ENCODE data around the gene ANAPC16. TPM values are rescaled to one million over a fixed set of nuclear protein-coding genes. Genes with fewer than 3 reads are reported as not detected.
A peak's percentile ranks its signal among the peaks of the same experiment; 100 is the strongest.
"Not testable (repeated sequence)": the region's sequence is repeated elsewhere in the genome, so short reads cannot be mapped to it uniquely, and the experiment has no call there.

The ANAPC16 gene
- polyA plus RNA-seq, 3 donors: 180 to 186 (median 183) TPM

GRCh38 chr10:72259491-72260238 lies 43.9 kb downstream of the ANAPC16 start:
- no peak for DNase-seq

- DNase-seq: peak; percentile 94
These were observed 44.6 kb downstream of the ANAPC16 start for GRCh38 chr10:72260239-72260975.

GRCh38 chr10:72260976-72261783 lies 45.4 kb downstream of the ANAPC16 start:
- no peak for DNase-seq

DNA sequence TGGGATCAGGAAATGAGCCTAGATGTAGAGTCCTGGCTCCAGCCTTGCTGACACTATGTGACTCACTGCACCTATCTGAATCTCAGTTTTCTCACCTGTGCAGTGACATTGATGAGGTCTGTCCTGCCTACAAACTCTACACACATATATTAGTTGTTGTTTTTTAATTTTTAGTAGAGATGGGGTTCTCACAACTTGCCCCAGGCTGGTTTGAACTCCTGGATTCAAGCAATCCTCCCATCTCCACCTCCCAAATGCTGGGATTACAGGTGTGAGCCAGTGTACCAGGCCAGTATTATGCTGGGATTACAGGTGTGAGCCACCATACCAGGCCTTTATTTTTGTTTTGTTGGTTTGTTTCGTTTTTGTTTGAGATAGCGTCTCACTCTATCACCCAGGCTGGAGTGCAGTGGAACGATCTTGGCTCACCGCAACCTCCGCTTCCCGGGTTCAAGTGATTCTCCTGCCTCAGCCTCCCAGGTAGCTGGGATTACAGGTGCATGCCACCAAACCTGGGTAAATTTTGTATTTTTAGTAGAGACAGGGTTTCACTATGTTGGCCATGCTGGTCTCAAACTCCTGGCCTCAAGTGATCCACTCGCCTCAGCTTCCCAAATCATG lies 46.1 kb downstream of the ANAPC16 start:
- no peak for DNase-seq

DNA sequence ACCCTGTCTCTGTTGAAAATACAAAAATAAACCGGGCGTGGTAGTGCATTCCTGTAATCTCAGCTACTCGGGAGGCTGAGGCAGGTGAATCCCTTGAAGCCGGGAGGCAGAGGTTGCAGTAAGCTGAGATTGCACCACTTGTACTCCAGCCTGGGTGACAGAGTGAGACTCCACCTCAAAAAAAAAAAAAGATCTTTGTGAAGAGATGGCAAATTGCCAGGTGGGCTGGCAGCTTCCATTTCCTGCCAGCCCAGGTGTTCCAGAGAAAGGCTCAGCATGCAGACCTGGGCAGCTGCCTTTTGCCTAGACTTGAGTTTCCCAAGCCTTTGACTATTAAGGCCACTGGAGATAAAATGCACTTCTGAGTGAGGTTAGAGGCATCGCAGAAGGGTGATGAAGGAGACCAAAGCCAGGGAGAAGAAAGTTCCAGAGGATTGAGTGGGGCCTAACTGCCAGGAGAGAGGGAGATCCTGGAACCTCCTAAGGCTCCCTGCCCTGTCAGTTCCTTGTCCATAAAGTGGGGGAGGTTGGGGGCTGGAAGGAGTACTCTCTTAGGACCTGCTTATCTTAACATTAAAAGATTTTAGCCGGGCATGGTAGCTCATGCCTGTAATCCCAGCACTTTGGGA lies 47.9 kb downstream of the ANAPC16 start:
- no peak for DNase-seq

GRCh38 chr10:72264536-72264935 lies 48.7 kb downstream of the ANAPC16 start:
- DNase-seq: no peak

DNA sequence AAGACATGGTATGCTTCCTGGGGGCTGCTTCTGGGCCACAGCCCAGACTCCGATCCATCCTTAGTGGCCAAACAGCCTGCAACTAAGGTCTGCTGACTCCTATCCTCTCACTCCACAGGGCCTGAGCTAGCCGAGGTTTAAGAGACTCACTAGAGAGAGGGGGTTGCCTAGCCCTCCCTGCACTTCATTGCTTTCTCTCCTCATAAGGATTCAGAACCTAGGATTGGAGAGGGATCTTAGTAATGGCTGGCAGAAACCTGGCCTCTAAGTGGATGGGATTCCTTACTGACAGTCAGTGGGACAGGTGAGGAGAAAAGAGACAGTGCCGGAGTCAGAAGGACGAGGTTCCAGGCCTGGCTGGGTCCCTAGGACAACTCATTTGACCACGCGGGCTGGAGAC lies 49.7 kb downstream of the ANAPC16 start:
- DNase-seq: no peak

DNA sequence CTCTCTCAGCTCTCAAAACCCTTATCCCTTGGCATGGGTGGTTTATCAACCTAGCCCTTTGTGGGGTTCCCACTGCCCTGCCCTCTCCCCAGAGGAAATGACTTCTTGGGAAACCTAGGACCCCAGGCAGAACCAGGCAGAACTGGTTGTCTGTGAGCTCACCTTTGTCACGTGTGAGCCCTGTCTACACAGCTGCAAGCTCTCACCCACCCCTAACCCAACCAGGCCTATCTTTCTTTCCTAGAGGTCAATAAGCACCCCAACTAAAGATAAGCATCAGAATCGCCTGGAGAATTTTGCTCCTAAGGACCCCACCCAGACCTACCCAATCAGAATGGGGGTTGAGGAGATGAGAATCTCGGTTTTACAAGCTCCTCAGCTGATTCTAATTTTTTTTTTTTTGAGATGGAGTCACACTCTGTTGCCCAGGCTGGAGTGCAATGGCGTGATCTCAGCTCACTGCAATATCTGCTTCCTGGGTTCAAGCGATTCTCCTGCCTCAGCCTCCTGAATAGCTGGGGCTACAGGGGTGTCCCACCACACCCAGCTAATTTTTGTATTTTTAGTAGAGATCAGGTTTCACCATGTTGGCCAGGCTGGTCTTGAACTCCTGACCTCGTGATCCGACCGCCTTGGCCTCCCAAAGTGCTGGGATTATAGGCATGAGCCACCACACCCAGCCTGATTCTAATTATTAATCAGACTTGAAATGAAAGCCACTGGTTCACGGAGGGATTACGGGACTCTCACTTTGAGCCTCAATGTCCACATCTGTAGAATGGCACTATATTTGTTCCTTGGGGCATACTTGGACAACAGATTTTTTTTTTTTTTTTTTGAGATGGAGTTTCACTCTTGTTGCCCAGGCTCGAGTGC lies 50.4 kb downstream of the ANAPC16 start:
- DNase-seq: no peak

DNA sequence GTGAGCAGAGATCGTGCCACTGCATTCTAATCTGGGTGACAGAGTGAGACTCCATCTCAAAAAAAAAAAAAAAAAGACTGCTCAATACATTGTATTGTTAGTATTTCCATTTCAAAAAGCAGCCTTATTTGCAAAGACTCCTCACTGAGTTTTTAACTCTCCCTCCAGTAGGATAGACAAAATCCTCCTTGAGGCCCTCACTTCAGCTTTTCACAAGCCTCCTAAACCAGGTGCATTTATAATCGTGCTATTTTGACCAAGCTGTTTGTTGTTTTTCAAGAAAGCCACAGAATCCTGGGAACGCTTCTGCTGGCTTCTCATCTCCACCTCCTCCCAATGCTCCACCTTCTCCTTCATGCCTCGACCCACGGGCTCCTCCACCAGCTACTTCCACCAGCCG lies 51.6 kb downstream of the ANAPC16 start:
- DNase-seq: no peak

GRCh38 chr10:72267819-72268399 lies 52.1 kb downstream of the ANAPC16 start:
- no peak for DNase-seq

DNA sequence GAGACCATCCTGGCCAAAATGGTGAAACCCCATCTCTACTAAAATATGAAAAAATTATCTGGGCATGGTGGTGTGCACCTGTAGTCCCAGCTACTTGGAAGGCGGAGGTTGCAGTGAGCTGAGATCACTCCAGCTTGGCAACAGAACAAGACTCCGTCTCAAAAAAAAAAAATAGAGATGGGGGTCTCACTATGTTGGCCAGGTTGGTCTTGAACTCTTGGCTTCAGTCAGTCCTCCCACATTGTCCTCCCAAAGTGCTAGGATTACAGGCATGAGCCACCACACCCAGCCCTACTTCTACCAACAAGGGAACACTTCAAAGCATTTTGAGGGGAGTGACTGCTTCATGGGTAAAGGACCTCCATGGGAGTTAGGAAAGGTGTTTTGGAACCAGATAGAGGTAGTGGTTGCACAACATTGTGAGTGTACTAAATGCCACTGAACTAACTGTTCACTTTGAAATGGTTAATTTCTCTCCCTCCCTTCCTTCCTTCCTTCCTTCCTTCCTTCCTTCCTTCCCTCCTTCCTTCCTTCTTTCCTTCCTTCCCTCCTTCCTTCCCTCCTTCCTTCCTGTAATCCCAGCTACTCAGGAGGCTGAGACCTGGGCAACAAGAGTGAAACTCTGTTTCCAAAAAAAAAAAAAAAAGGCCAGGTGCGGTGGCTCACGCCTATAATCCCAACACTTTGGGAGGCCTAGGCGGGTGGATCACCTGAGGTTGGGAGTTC lies 52.8 kb downstream of the ANAPC16 start:
- DNase-seq: not testable (repeated sequence)

GRCh38 chr10:72270607-72271281 lies 54.9 kb downstream of the ANAPC16 start:
- no peak for DNase-seq

GRCh38 chr10:72272689-72273409 lies 57.0 kb downstream of the ANAPC16 start:
- peak; percentile 91 for DNase-seq

- peak; percentile 99 for DNase-seq
These were observed 57.8 kb downstream of the ANAPC16 start, which contains the start of gene DDIT4 for GRCh38 chr10:72273410-72274212. DDIT4 (plus strand) TSS chr10:72273924; CDS start chr10:72274217, 293 bp downstream.

DNA sequence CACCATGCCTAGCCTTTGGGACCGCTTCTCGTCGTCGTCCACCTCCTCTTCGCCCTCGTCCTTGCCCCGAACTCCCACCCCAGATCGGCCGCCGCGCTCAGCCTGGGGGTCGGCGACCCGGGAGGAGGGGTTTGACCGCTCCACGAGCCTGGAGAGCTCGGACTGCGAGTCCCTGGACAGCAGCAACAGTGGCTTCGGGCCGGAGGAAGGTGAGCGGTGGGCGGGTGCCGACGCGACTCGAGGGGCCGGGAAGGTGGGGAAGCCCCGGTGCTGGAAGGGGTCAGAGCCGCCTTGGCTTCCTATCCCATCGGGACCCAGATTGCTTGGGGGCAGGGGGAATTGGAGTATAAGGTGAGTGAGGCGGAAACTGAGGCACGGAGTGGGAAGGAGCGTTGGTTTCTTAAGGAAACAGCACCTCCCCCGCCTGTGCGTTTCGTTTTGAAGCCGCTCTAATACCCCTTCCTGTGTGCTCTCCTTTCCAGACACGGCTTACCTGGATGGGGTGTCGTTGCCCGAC lies 58.5 kb downstream of the ANAPC16 start:
- DNase-seq: no peak

DNA sequence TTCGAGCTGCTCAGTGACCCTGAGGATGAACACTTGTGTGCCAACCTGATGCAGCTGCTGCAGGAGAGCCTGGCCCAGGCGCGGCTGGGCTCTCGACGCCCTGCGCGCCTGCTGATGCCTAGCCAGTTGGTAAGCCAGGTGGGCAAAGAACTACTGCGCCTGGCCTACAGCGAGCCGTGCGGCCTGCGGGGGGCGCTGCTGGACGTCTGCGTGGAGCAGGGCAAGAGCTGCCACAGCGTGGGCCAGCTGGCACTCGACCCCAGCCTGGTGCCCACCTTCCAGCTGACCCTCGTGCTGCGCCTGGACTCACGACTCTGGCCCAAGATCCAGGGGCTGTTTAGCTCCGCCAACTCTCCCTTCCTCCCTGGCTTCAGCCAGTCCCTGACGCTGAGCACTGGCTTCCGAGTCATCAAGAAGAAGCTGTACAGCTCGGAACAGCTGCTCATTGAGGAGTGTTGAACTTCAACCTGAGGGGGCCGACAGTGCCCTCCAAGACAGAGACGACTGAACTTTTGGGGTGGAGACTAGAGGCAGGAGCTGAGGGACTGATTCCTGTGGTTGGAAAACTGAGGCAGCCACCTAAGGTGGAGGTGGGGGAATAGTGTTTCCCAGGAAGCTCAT lies 59.0 kb downstream of the ANAPC16 start:
- DNase-seq: no peak

All from renal pelvis (tissue), 4 donors.